ENCODE results near the gene UBC. TPM values are rescaled to one million over a fixed set of nuclear protein-coding genes. Genes with fewer than 3 reads are reported as not detected.

Gene UBC
- total and polyA plus RNA-seq, 9 of the 15 experiments (the other 6 are each of a cell fraction or from before 2014, with no cell fraction given): 533 to 1,153 (median 813) TPM

DNA sequence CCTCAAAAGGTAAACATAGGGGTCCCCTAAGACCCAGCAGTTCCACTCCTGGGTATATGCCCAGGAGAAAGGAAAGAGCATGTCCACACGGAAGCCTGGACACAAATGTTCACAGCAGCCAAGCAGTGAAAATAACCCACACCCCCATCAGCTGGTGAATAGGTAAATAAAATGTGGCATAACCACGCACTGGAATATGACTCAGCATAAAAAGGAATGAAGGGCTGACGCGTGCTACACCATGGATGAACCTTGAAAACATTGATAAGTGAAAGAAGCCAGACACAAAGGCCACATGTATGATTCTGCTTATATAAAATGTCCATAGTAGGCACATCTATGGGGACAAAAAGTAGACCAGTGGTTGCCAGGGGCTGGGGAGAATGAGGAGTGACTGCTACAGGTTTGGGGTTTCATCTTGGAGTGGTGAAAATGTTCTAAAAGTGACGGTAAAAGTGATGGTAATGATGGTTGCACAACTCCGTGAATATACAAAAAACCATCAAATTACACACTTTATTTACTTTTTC is 47.0 kb downstream of the UBC start (continued):
- TF ChIP-seq EWSR1 (IDR thresholded peaks at IDR 0.05; ENCODE audit: borderline replicate concordance, low read depth, partially characterized antibody) (no peak), MAZ (CRISPR knock-in tag; conservative IDR thresholded peaks at IDR 0.05 in 1 of 2, IDR thresholded peaks at IDR 0.05 in 1 of 2) (0 out of 4 replicates have a peak, but pooled peaks of 1 of the 2 experiments have one; percentile 18), MLX (CRISPR knock-in tag; conservative IDR thresholded peaks at IDR 0.05) (no peak), FOXP1 (CRISPR knock-in tag; IDR thresholded peaks at IDR 0.05) (no peak), ETV6 (IDR thresholded peaks at IDR 0.05; ENCODE audit: borderline replicate concordance in 1 of 2, low read depth in 2 of 2, low read length in 1 of 2) (no peak), ETV6 (CRISPR knock-in tag; IDR thresholded peaks at IDR 0.05; ENCODE audit: borderline replicate concordance) (no peak), CBFA2T2 (conservative IDR thresholded peaks at IDR 0.05) (no peak), HDAC8 (tag; IDR thresholded peaks at IDR 0.05) (no peak), TCF7 (IDR thresholded peaks at IDR 0.05; ENCODE audit: borderline replicate concordance) (no peak), ZBTB1 (CRISPR knock-in tag; IDR thresholded peaks at IDR 0.05; ENCODE audit: borderline replicate concordance, low read depth) (no peak), POLR3A (IDR thresholded peaks at IDR 0.05; ENCODE audit: borderline replicate concordance, extremely low read depth, insufficient read depth, insufficient read length) (no peak), TCF15 (CRISPR knock-in tag; IDR thresholded peaks at IDR 0.05) (peak; percentile 83), TARDBP (IDR thresholded peaks at IDR 0.05) (no peak), ZNF41 (CRISPR knock-in tag; conservative IDR thresholded peaks at IDR 0.05) (no peak), CREM (IDR thresholded peaks at IDR 0.05; ENCODE audit: low read depth) (peak; percentile 24; the same call in 1 of the 2 replicates), DEAF1 (CRISPR knock-in tag; IDR thresholded peaks at IDR 0.05) (no peak), ZBTB33 (CRISPR knock-in tag; IDR thresholded peaks at IDR 0.05) (no peak), BCL6 (CRISPR knock-in tag; IDR thresholded peaks at IDR 0.05) (no peak), LCOR (CRISPR knock-in tag; IDR thresholded peaks at IDR 0.05) (no peak), HDAC3 (IDR thresholded peaks at IDR 0.05; ENCODE audit: borderline replicate concordance, partially characterized antibody) (no peak), ZNF444 (CRISPR knock-in tag; IDR thresholded peaks at IDR 0.05) (no peak)
- TF ChIP-seq, protein P1, sequence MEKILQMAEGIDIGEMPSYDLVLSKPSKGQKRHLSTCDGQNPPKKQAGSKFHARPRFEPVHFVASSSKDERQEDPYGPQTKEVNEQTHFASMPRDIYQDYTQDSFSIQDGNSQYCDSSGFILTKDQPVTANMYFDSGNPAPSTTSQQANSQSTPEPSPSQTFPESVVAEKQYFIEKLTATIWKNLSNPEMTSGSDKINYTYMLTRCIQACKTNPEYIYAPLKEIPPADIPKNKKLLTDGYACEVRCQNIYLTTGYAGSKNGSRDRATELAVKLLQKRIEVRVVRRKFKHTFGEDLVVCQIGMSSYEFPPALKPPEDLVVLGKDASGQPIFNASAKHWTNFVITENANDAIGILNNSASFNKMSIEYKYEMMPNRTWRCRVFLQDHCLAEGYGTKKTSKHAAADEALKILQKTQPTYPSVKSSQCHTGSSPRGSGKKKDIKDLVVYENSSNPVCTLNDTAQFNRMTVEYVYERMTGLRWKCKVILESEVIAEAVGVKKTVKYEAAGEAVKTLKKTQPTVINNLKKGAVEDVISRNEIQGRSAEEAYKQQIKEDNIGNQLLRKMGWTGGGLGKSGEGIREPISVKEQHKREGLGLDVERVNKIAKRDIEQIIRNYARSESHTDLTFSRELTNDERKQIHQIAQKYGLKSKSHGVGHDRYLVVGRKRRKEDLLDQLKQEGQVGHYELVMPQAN (IDR thresholded peaks at IDR 0.05; ENCODE audit: borderline replicate concordance): peak; percentile 11; the same call in 1 of the 2 replicates

All from K562 (cell line).